Head of caudate nucleus (tissue), 42 donors: ENCODE data around the gene DCBLD1.
"Not testable (repeated sequence)": the region's sequence is repeated elsewhere in the genome, so short reads cannot be mapped to it uniquely, and the experiment has no call there.

Experiments used
- DNase-seq, 42 donors: peaks; one replicate each; pipeline versions ENCODE4 v3.0.0 to v3.0.0-alpha.2; 2020 to 2021; ENCODE audit warnings: mixed read lengths in 7 of 42
- intact Hi-C: fragments of 100-400 bp; cut with DNase I; formaldehyde crosslinking; loops from one replicate; pipeline ENCODE4 v1.15.0; 2022

DCBLD1 gene

DNA sequence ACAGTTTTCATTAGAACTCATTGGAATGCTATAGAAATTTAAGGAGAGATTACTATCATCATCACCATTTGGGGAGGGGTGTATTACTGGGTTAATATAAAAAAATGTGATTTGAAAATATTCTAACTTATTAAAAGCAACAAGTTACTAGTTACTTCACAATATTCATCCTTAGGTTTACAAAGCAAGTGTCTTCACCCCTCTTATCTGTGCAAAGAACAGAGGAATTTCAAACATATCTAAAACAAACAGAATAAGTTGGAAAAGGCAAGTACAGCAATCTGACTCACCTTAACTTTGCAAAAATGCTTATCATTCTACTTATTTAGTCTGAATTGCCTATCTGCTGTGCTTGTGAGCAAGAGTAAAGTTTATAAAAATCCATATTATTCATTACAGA lies 32.9 kb downstream of the DCBLD1 start:
- intact Hi-C loops, result no loop called here
- no peak for DNase-seq

GRCh38 chr6:117517995-117518394 lies 35.5 kb downstream of the DCBLD1 start:
- intact Hi-C loops, DNase-seq: not testable (repeated sequence)

DNA sequence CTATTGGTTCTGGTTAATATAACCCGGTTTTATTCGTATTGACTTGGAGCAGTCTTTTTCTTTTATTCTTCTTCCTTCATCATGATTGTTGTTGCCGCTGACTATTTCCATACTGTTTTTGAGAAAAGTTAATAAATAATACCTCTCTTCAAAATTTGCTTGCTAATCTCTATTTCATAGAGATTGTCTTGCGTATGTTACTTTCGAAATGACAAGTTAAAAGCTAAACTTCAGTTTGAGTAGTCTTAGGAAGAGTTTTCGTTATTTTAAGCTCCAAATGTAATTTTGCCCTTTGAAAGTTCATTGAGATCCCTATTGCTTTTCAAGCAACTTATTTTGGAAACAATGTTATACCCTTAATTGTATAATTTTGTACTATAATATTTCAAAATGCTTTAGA lies 36.4 kb downstream of the DCBLD1 start:
- intact Hi-C loops, result no loop called here
- no peak for DNase-seq

DNA sequence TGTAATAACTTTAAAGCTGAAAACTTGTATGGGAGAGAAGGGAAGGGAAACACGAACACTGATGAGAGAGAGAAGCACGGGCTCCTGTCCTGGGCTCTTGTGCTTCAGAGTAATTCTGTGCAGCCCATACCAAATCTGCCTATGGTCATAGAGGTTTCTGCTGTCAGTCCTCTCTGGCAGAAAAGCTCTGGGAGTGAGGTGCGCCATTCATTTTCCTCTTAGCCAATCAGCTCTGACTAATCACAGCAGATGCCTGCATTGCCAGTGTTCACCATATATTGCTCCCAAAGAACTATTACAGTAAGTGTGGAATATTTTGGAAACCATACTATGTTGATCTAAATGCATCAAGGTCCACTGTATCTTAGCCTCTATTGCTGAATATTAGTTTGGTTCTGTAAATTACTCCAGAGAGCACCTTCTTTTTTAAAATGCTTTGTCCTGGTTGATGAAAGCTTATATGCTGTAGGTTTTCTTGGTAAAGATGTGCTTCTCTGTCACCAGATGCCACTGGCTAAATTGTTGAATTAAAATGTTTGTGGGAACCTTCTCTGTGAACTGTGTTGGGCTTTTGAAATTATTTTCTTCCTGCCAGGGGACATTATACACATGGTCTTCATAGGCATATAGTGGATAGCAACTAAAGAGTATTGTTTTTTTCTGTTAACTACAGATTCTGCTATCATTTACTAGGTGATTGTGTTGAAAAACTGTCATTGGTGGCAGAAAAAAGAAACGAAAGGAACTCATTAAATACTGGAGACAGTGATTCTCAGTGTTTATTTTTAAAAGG lies 38.3 kb downstream of the DCBLD1 start:
- DNase-seq, result no peak
- intact Hi-C loops, result no loop called here

DNA sequence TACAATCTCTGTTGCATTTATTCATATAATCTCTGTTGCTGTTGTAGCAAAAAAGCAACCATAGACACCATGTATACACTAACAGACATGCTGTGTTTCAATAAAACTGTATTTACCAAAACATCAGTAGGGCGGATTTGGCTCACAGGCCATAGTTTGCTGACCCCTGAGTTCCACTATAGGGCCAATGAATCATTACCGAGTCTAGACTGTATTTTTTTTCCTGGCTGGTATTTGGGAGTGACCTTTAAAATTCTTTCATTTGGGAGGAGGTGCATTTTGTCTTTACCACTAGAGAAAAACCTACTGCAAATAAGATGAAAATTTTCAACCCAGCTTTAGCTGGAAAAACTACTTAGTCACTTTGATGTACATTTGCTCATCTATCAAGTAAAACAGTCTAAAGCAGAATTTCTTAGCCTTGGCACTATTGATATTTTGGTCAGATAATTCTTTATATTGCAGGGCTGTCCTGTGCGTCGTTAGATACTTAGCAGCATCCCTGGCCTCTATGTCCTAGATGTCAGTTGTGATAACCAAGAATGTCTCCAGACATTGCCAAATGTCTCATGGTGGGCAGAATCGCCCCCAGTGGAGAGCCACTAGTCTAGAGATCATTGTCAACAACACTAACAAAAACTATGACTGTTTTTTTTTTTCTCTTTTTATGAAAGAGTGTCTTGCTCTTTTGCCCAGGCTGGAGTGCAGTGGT lies 39.5 kb downstream of the DCBLD1 start:
- intact Hi-C loops, result no loop called here
- DNase-seq, result no peak

- intact Hi-C loops, result no loop called here
- DNase-seq, result no peak
Measured at GRCh38 chr6:117525607-117526006, 43.1 kb downstream of the DCBLD1 start.

GRCh38 chr6:117530467-117531242 lies 48.2 kb downstream of the DCBLD1 start:
- intact Hi-C loops, result no loop called here
- no peak for DNase-seq

DNA sequence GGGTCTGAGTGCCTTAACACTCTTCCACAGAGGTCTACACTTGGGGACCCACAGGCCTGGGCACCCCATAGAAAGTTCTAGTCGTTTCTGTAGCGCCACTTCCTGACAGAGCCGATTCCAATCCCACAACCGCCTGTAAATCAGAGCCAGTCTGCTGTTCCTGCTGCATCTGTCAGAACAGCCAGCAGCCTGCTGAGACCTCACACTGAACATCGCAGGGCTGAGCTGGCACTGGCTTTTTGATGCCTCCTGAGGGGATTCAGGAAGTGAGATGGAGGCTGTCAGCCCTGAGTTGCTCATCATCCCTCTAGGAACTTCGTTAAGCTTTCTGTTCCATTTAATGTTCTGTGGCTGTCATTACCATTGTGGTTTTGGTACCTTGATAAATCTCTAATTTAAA lies 48.9 kb downstream of the DCBLD1 start:
- no peak for DNase-seq
- intact Hi-C loops, result no loop called here

DNA sequence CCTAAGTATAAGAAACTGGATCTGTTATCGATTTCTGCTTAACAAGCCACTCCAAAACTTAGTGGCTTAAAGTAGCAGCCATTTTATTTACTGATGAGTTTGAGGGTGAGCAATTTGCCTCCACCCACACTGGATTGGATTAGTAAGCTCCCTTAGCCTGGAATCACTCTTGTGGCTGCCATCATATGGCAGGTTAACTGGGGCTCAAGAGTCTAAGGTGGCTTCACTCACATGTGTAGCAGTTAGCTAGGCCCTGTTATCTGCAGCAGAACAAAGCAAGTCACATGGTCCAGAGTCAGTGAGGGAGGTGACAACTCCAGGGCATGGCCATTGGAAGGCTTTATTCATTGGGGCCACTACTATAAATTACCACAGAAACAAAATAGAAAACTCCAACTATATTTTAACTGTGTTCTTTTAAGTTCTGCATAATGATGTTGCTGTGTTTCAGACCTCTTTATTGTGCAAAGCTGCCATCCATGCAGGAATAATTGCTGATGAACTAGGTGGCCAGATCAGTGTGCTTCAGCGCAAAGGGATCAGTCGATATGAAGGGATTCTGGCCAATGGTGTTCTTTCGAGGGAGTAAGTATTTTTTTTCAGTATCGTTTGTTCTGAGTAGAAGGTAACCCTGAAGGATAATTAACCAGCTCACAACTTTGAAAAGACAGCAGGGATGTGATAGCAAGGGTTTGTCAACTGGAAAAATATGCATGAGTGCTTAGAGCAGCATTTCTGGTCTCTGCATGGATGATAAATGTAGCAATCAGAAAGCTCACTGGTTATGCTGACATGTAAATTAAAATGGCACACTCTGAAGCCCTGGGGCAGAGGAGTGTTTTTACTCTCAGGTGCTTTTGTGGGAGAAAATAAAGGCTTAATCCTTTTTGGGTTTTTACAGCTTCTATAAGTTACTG lies 49.6 kb downstream of the DCBLD1 start:
- intact Hi-C loops, result no loop called here

DNA sequence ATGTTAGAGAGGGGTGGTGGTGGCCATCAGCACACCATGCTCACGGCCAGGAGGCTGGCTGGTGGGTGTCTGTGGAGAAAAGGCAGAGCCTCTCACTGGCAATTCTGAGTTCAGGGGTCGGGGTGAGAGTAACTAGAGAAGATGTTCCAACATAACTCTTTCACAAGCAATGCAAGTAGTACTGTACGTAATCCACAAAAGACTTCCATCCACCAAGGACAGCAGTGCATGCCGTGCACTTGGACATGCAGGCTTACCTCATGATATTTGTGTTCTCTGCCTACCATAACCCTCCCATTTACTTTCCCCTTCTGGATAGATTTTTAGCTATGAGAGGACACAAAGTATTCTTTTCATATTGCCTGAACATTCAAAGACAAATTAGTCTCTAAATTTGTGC lies 51.3 kb downstream of the DCBLD1 start:
- no peak for DNase-seq
- intact Hi-C loops, result no loop called here

More for the DNA sequence above, 49.6 kb downstream of the DCBLD1 start:
- DNase-seq, result no peak

DNA sequence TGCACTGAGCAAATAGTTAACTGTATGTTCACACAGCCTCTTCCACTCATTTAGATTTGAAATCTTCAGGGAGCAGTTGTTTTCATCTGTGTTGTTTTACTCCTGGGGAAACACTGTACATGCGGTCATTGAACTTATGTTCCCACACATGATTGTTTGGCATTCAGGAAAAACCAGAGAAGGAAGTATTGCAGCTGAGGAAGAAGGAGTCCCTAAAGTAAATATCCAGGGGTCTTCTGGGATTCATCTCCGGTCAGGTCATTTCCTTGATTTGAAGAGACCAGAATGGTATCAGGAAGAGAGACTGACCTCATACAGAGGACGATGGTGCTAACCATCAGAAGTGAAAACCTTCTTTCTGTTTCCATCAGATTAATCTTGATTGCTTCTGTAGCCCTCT lies 52.5 kb downstream of the DCBLD1 start:
- DNase-seq, result no peak
- intact Hi-C loops, result no loop called here

- intact Hi-C loops, result no loop called here
- no peak for DNase-seq
Measured at GRCh38 chr6:117536317-117536716, 53.8 kb downstream of the DCBLD1 start.

GRCh38 chr6:117538615-117539014 lies 56.1 kb downstream of the DCBLD1 start:
- no peak for DNase-seq
- intact Hi-C loops, result no loop called here

DNA sequence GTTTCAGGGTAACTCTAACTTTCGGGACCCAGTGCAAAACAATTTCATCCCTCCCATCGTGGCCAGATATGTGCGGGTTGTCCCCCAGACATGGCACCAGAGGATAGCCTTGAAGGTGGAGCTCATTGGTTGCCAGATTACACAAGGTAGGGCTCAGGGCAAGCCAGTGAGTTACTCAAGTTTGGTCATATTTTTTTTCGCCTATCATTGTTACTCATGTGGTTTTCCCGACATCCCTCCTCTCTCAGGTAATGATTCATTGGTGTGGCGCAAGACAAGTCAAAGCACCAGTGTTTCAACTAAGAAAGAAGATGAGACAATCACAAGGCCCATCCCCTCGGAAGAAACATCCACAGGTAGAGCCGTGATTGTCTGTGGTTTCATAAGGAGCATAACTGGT lies 58.2 kb downstream of the DCBLD1 start:
- no peak for DNase-seq
- intact Hi-C loops, result no loop called here

DNA sequence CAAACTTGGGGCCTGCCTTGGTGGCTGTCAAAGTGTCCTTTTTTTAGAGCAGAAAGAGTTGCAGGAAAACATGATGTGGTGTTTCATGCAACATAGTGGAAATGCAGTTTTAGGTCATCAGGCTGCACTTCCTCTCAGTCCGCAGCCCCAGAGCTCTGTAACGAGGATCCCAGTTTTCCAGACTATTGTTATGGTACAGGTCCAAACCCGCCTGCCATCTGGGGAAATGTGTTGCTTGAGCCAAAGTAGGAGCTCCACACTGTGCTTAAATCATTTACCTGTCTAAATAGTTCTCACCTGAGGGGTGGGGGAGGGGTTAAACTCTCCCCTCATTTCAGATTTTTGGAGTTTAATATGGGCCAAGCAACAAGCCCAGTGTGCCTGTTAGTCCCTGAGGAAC lies 60.0 kb downstream of the DCBLD1 start:
- DNase-seq, result no peak
- intact Hi-C loops, result no loop called here

DNA sequence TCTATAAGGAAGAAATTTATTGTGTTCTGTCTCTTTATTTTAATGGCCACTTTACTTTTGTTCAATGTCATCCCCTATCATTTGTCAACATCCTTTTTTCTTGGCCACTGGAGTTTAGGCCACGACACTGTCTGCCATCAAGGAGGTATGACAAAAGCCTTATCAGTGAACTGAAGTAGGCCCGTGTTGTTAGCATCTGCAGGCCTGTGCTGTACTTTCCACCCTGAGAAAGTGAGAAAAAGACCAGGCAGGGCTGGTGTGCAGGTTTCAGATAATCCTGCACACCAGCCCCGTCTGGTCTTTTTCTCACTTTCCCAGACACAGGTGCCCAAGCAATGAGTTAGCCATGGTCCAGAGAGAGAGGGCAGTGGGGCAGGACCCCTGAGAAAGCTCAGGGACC lies 62.2 kb downstream of the DCBLD1 start:
- intact Hi-C loops, result no loop called here
- no peak for DNase-seq

DNA sequence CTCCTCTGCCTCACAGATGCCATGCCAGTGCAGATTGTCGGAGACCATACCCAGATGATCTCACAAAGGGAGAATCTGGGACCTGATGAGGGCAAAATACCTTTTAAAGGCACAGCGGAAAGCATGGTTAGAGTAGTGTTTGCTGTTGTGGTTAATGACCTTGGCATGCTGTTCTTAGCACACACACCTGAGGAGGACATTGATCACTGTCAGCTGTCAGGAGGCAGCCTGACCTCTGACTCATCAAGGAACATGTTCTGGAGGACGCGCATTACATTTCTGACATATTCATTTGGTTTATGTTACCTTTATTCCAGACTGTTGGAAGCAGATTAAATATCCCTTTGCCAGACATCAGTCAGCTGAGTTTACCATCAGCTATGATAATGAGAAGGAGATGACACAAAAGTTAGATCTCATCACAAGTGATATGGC lies 62.7 kb downstream of the DCBLD1 start:
- intact Hi-C loops, result no loop called here
- DNase-seq, result no peak

GRCh38 chr6:117546674-117547073 lies 64.2 kb downstream of the DCBLD1 start:
- no peak for DNase-seq
- intact Hi-C loops, result no loop called here
